Loucy (cell line): ENCODE results near the gene ROPN1B.
A peak's percentile ranks its signal among the peaks of the same experiment; 100 is the strongest.
"Not testable (repeated sequence)": the region's sequence is repeated elsewhere in the genome, so short reads cannot be mapped to it uniquely, and the experiment has no call there.

Experiments
- H2AFZ ChIP-seq: fragments of 200-600 bp; sonication (generic); 2 replicates; pipeline ENCODE4 v1.6.0; 2016; ENCODE audit warnings: antibody characterized with exemption, mild to moderate bottlenecking, low read length, moderate library complexity
- H3F3A ChIP-seq: fragments of 200-600 bp; 2 replicates; pipeline ENCODE4 v1.6.0; 2016; ENCODE audit warnings: antibody characterized with exemption, low read depth, mild to moderate bottlenecking
- H3K27me3 ChIP-seq: fragments of 200-600 bp; sonication (generic); 2 replicates; pipeline ENCODE4 v1.6.1; 2014; ENCODE audit warnings: low read length, mild to moderate bottlenecking; ENCODE audit not compliant: insufficient read depth, poor library complexity, severe bottlenecking
- H3K36me3 ChIP-seq: fragments of 200-600 bp; sonication (generic); 2 replicates; pipeline ENCODE4 v1.6.1; 2016; ENCODE audit warnings: low read length; ENCODE audit not compliant: insufficient read depth
- H3K4me1 ChIP-seq: fragments of 200-600 bp; sonication (generic); 2 replicates; pipeline ENCODE4 v1.5.1; 2014; ENCODE audit warnings: low read length, mild to moderate bottlenecking; ENCODE audit not compliant: insufficient read depth, poor library complexity, severe bottlenecking
- H3K4me2 ChIP-seq: fragments of 200-600 bp; sonication (generic); 2 replicates; pipeline ENCODE4 v1.6.0; 2014; ENCODE audit warnings: antibody characterized with exemption, low read length, low read depth, mild to moderate bottlenecking; ENCODE audit not compliant: poor library complexity, severe bottlenecking
- H3K4me3 ChIP-seq: fragments of 200-600 bp; sonication (generic); 2 replicates; pipeline ENCODE4 v1.5.1; 2014; ENCODE audit warnings: low read length, mild to moderate bottlenecking, mixed read lengths; ENCODE audit not compliant: poor library complexity, severe bottlenecking
- H3K79me2 ChIP-seq: fragments of 200-600 bp; sonication (generic); 2 replicates; pipeline ENCODE4 v1.6.1; 2014; ENCODE audit warnings: low read length; ENCODE audit not compliant: insufficient read depth
- H3K9ac ChIP-seq: fragments of 200-600 bp; sonication (generic); 2 replicates; pipeline ENCODE4 v1.6.0; 2014; ENCODE audit warnings: mild to moderate bottlenecking, low read depth, low read length, moderate library complexity; ENCODE audit not compliant: poor library complexity, severe bottlenecking
- H3K9me2 ChIP-seq: fragments of 200-600 bp; sonication (generic); replicated peaks from 2 replicates; pipeline ENCODE4 v1.6.1; 2016; ENCODE audit warnings: low read depth, low read length, mixed read lengths
- H3K9me3 ChIP-seq: fragments of 200-600 bp; sonication (generic); 2 replicates; pipeline ENCODE4 v1.6.1; 2014; ENCODE audit warnings: mild to moderate bottlenecking, antibody characterized with exemption, low read length, low read depth; ENCODE audit not compliant: insufficient read depth
- H4K20me1 ChIP-seq: fragments of 200-600 bp; sonication (generic); 2 replicates; pipeline ENCODE4 v1.6.0; 2014; ENCODE audit warnings: antibody characterized with exemption, low read length, mild to moderate bottlenecking; ENCODE audit not compliant: insufficient read depth, poor library complexity, severe bottlenecking
- TF ChIP-seq, protein P1 (sequence below): fragments of 200-600 bp; sonication (generic); conservative IDR thresholded peaks from 2 replicates; pipeline ENCODE4 v1.5.1; 2014; ENCODE audit warnings: mild to moderate bottlenecking, antibody characterized with exemption, low read length

The ROPN1B gene

GRCh38 chr3:125968701-125969592 lies at the start of gene ROPN1B:
ROPN1B (plus strand) TSS chr3:125969178; CDS start chr3:125972055, 2,877 bp downstream.
- not testable (repeated sequence) for H3K4me2 ChIP-seq, H3K9ac ChIP-seq, H4K20me1 ChIP-seq, H3K27me3 ChIP-seq, H3K36me3 ChIP-seq, H3K9me3 ChIP-seq, H3K4me1 ChIP-seq, H2AFZ ChIP-seq, H3K9me2 ChIP-seq, H3K79me2 ChIP-seq, H3F3A ChIP-seq, H3K4me3 ChIP-seq

GRCh38 chr3:125920191-125920590 lies 48.8 kb upstream of the ROPN1B start:
- not testable (repeated sequence) for H3K4me2 ChIP-seq, H3K27me3 ChIP-seq, H3K9me3 ChIP-seq, H4K20me1 ChIP-seq, H3K79me2 ChIP-seq, H3K4me1 ChIP-seq, H3K9ac ChIP-seq, H3F3A ChIP-seq, H3K9me2 ChIP-seq, H3K36me3 ChIP-seq, H2AFZ ChIP-seq, H3K4me3 ChIP-seq

DNA sequence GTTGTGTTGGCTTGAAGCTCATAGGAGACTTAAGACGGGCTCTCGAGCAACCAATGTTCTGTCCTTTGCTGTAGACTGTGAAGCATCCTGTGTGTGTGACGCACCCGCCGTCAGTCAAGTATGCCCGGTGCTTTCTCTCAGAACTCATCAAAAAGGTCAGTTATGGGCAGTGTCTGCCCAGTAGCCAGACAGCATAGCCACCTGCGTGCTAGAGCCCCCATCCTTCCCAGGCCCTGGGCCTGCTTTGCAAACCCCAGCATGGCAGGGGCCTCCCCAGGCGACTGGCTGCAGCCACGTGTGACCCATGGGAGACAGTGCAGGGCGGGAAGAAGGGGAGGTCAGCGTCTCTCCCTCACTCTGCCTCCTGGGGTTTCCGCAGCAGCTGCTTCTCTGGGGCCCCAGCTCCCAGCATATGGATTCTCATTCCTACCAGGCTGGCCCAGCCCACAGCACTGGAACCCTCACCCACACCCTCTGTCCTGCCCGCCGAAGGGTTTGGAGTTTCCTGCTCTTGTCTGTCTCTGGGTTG lies 48.2 kb upstream of the ROPN1B start:
- not testable (repeated sequence) for H3K79me2 ChIP-seq, H3K4me2 ChIP-seq, H3K9me3 ChIP-seq, H2AFZ ChIP-seq, H3F3A ChIP-seq, H4K20me1 ChIP-seq, H3K9me2 ChIP-seq, H3K27me3 ChIP-seq, H3K4me1 ChIP-seq, H3K9ac ChIP-seq, H3K36me3 ChIP-seq, H3K4me3 ChIP-seq

DNA sequence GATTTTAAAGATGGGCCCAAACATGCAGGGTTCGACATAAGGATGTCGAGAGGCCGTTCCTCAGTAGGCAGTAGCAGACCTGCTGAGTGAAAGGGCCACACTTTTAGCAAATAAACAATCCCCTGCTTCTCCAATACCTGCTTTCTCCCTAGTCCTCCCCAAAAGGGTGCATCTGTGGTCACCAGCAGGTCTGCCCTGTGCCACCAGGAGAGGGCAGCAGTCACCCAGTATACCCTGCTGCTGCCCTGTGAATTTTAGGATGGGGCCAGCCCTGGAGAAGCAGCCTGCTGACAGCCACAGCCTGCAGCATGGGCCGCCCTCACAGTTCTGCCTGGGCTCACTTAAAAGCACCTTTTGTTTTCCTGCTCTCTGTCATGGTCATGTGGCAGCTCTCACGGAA lies 47.3 kb upstream of the ROPN1B start:
- not testable (repeated sequence) for H3K36me3 ChIP-seq, H3F3A ChIP-seq, H2AFZ ChIP-seq, H3K79me2 ChIP-seq, H3K27me3 ChIP-seq, H3K4me1 ChIP-seq, H3K9ac ChIP-seq, H3K9me2 ChIP-seq, H4K20me1 ChIP-seq, H3K4me3 ChIP-seq, H3K9me3 ChIP-seq, H3K4me2 ChIP-seq
- TF ChIP-seq, protein P1, sequence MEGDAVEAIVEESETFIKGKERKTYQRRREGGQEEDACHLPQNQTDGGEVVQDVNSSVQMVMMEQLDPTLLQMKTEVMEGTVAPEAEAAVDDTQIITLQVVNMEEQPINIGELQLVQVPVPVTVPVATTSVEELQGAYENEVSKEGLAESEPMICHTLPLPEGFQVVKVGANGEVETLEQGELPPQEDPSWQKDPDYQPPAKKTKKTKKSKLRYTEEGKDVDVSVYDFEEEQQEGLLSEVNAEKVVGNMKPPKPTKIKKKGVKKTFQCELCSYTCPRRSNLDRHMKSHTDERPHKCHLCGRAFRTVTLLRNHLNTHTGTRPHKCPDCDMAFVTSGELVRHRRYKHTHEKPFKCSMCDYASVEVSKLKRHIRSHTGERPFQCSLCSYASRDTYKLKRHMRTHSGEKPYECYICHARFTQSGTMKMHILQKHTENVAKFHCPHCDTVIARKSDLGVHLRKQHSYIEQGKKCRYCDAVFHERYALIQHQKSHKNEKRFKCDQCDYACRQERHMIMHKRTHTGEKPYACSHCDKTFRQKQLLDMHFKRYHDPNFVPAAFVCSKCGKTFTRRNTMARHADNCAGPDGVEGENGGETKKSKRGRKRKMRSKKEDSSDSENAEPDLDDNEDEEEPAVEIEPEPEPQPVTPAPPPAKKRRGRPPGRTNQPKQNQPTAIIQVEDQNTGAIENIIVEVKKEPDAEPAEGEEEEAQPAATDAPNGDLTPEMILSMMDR, result peak; percentile 54; the same call in 1 of the 2 replicates

- not testable (repeated sequence) for H2AFZ ChIP-seq, H3K4me2 ChIP-seq, H3K36me3 ChIP-seq, H4K20me1 ChIP-seq, H3K9me2 ChIP-seq, H3K4me1 ChIP-seq, H3K4me3 ChIP-seq, H3K79me2 ChIP-seq, H3K9me3 ChIP-seq, H3K9ac ChIP-seq, H3F3A ChIP-seq, H3K27me3 ChIP-seq
These were observed 45.5 kb upstream of the ROPN1B start for GRCh38 chr3:125923324-125924115.

- H3K36me3 ChIP-seq, H3K4me2 ChIP-seq, H3K4me3 ChIP-seq, H3K9me3 ChIP-seq, H3K27me3 ChIP-seq, H2AFZ ChIP-seq, H3K79me2 ChIP-seq, H3K9me2 ChIP-seq, H3F3A ChIP-seq, H3K4me1 ChIP-seq, H4K20me1 ChIP-seq, H3K9ac ChIP-seq: not testable (repeated sequence)
These were observed 44.7 kb upstream of the ROPN1B start for GRCh38 chr3:125924276-125924675.
